LNCaP clone FGC (cell line): ENCODE measurements around the gene MITD1.
"Not testable (repeated sequence)": the region's sequence is repeated elsewhere in the genome, so short reads cannot be mapped to it uniquely, and the experiment has no call there.

ENCODE experiments used
- DNase-seq: peaks from one replicate; pipeline ENCODE4 v3.0.0-alpha.2; 2011; ENCODE audit warnings: low read depth
- H3K4me3 ChIP-seq: 2 replicates; pipeline ENCODE4 v1.5.1; 2011; ENCODE audit warnings: mild to moderate bottlenecking, low read depth, low read length, control low read depth
- TF ChIP-seq, protein P1 (sequence below): IDR thresholded peaks from 2 replicates; pipeline ENCODE4 v1.5.1; 2012; ENCODE audit warnings: mild to moderate bottlenecking; ENCODE audit not compliant: control insufficient read depth, insufficient read depth; ENCODE audit errors: extremely low read depth

The MITD1 gene

DNA sequence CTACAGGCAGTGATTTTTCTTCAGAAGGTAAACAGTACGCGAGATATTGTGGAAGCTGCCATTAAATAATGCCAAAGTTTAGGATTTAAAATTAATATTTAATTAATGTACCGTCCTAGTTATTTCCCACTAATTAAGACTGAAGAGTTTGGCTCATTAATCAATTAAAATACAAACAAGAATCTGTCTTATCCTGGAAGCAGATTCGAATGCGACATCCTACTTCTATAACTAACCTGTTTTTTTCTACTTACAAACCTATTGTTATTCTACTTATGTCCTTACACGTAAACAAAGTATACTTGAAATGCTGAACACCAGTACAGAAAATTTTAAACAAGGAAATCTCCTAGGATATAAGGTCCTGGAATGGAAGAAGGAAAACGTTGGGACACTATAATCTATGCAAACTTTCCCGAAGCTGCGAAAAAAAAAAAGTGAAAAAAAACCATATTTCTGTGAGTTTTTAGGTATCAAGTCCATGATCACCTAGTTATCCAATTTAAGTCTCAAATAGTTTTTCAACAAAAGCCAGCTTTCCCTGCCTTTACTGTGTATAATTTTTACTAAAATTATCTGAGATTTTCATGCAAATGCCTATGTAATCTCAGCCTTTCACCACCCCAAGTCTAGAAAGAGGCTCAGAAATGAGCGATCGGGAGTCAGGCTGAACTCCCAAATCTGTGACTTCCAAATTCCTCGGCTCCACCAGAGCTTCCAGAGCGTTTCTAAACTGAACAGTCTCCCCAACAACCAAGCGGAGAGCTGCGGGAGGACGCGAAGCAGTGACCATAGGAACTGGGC, 40.6 kb downstream of the MITD1 start:
- peak overlapping the region; percentile 74 for H3K4me3 ChIP-seq
- TF ChIP-seq, protein P1, sequence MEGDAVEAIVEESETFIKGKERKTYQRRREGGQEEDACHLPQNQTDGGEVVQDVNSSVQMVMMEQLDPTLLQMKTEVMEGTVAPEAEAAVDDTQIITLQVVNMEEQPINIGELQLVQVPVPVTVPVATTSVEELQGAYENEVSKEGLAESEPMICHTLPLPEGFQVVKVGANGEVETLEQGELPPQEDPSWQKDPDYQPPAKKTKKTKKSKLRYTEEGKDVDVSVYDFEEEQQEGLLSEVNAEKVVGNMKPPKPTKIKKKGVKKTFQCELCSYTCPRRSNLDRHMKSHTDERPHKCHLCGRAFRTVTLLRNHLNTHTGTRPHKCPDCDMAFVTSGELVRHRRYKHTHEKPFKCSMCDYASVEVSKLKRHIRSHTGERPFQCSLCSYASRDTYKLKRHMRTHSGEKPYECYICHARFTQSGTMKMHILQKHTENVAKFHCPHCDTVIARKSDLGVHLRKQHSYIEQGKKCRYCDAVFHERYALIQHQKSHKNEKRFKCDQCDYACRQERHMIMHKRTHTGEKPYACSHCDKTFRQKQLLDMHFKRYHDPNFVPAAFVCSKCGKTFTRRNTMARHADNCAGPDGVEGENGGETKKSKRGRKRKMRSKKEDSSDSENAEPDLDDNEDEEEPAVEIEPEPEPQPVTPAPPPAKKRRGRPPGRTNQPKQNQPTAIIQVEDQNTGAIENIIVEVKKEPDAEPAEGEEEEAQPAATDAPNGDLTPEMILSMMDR: no peak
- no peak for DNase-seq

DNA sequence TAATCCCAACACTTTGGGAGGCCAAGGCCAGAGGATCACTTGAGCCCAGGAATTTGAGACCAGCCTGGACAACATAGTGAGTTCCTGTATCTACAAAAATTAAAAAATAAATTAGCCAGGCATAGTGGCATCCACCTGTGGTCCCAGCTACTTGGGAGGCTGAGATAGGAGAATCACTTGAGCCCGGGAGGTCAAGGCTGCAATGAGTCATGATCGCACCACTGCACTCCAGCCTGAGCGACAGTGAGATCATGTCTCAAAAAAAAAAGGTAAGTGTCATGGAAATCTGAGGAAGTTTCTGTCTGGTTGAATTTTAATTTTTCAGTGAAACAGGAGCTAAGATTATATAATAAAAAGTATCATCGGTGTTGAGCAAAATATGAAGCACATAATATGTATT, 41.9 kb downstream of the MITD1 start:
- DNase-seq: no peak
- no peak overlapping the region for H3K4me3 ChIP-seq
- TF ChIP-seq, protein P1: no peak

DNA sequence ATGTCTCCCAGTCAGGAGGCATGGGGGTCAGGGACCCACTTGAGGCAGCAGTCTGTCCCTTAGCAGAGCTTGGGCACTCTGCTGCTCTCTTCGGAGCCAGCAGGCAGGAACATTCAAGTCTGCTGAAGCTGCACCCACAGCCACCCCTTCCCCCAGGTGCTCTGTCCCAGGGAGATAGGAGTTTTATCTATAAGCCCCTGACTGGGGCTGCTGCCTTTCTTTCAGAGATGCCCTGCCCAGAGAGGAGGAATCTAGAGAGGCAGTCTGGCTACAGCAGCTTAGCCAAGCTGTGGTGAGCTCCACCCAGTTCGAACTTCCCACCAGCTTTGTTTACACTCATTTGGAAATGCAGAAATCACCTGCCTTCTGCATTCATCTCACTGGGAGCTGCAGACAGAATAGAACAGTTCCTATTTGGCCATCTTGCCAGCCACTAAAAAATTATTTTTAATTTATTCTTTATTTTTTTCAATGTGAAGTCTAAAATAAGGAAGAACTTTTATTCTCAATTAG, 45.8 kb downstream of the MITD1 start:
- not testable (repeated sequence) for H3K4me3 ChIP-seq

DNA sequence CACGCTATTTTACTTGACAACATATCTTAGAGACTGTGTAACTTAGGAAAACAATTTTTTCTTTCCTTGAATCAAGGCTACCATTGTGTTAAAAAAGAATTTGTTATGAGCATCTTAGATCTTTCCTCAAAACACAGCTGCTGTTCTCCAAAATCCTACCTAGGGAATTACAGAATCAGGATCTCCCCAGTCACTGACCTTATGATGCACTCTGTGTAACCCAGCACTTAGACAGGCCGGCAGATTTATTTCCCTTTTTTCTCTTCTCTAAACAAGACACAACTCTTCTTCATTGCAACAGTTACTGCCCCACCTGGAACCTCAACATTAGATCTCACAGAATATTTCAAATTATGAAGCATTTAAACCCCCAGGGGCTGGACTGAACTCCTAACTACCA, 52.9 kb downstream of the MITD1 start:
- TF ChIP-seq, protein P1: no peak
- no peak overlapping the region for H3K4me3 ChIP-seq
- DNase-seq: no peak

More for the DNA sequence above, 45.8 kb downstream of the MITD1 start:
- DNase-seq: not testable (repeated sequence)
